LNCAP (cell line): ENCODE results near the gene CEMIP.

Experiments
- TF ChIP-seq, protein P1 (sequence below): fragments of 450-650 bp; IDR thresholded peaks from 2 replicates; pipeline ENCODE4 v1.5.1; 2017; ENCODE audit warnings: mild to moderate bottlenecking

The CEMIP gene

DNA sequence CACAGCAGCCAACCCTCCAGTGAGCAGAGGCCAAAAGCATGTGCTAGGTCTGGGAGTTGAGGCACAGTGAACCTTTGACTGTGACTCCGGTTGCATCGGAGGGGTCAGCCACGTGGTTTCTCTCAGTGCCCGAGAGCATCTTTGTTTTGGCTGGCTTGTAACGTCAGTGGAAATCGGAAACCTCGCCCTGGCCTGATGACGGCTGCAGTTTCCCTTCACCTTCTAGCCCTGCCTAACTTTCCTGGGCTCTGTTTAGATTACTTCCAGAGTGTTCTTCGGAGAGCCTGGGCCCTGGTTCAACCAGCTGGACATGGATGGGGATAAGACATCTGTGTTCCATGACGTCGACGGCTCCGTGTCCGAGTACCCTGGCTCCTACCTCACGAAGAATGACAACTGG lies 153.8 kb downstream of the CEMIP start:
- TF ChIP-seq, protein P1, sequence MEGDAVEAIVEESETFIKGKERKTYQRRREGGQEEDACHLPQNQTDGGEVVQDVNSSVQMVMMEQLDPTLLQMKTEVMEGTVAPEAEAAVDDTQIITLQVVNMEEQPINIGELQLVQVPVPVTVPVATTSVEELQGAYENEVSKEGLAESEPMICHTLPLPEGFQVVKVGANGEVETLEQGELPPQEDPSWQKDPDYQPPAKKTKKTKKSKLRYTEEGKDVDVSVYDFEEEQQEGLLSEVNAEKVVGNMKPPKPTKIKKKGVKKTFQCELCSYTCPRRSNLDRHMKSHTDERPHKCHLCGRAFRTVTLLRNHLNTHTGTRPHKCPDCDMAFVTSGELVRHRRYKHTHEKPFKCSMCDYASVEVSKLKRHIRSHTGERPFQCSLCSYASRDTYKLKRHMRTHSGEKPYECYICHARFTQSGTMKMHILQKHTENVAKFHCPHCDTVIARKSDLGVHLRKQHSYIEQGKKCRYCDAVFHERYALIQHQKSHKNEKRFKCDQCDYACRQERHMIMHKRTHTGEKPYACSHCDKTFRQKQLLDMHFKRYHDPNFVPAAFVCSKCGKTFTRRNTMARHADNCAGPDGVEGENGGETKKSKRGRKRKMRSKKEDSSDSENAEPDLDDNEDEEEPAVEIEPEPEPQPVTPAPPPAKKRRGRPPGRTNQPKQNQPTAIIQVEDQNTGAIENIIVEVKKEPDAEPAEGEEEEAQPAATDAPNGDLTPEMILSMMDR = no peak

GRCh38 chr15:80934761-80935221 lies 155.6 kb downstream of the CEMIP start:
- TF ChIP-seq, protein P1 = no peak

- TF ChIP-seq, protein P1 = no peak
These were observed 157.3 kb downstream of the CEMIP start for GRCh38 chr15:80936288-80937078.

- TF ChIP-seq, protein P1 = no peak
These were observed 158.5 kb downstream of the CEMIP start for GRCh38 chr15:80937718-80938117.

- TF ChIP-seq, protein P1 = no peak
These were observed 160.0 kb downstream of the CEMIP start for GRCh38 chr15:80939216-80939615.

DNA sequence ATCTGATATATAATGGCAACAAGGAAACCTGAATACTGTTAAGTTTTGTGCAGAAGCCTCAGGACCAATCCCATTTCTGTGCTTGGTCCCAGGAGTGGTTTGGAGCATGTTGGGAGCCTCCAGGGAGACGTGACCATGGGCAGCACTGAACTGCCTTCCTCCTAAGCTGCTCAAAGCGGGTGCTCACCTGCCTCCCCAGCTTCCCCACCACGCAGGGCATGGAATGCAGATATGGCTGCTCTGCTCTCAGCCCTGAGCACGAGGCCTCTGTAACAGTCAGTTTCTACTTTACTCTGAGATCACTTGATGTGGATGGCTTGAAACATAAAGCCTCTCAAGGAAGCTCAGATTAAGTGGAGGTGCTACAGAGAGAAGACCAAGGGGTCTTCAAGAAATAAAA lies 161.2 kb downstream of the CEMIP start:
- TF ChIP-seq, protein P1 = no peak

- TF ChIP-seq, protein P1 = no peak
These were observed 161.7 kb downstream of the CEMIP start for GRCh38 chr15:80940851-80941250.

DNA sequence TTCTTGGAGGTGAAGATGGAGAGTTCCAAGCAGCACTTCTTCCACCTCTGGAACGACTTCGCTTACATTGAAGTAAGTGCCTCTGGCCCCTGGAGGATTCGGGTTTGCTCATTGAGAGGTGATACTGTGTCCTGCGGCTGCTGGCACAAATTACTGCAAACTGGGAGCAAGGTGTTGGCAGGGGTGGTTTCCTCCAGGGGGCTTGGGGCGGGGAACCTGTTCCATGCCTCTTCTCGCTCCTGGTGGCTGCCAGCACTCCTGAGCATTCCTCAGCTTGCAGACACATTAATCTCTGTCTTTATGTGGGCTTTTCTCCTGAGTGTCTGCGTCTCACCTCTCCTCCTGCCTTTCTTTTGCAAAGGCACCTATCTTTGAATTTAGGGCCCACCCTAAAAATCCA lies 163.1 kb downstream of the CEMIP start:
- TF ChIP-seq, protein P1 = no peak
